Measurements from ENCODE around the gene SLC15A4. TPM values are rescaled to one million over a fixed set of nuclear protein-coding genes. Genes with fewer than 3 reads are reported as not detected.

Gene SLC15A4
- total RNA-seq, 2 experiments from 2014 or later: 23.5 to 24.5 TPM

- no peak for DNase-seq
- CTCF ChIA-PET: no interaction called here
- Mint-ChIP-seq H3K27ac (peak overlapping the region; percentile 49), H3K36me3 (ENCODE audit: low read depth) (peaks cover 41% of the 10 kb centered on the region), H3K9me3 (no peaks in the 10 kb centered on the region), H3K27me3 (no peaks in the 10 kb centered on the region), H3K4me1 (peaks cover 29% of the 10 kb centered on the region), H3K4me3 (no peak overlapping the region)
- POLR2A ChIA-PET: interaction anchor here (1.5 kb wide), 1 partner anchor 36 kb away, joined by 3 read pairs; no protein-coding TSS in a partner anchor
Observed at GRCh38 chr12:128791395-128792322, 32.1 kb downstream of the SLC15A4 start.

DNA sequence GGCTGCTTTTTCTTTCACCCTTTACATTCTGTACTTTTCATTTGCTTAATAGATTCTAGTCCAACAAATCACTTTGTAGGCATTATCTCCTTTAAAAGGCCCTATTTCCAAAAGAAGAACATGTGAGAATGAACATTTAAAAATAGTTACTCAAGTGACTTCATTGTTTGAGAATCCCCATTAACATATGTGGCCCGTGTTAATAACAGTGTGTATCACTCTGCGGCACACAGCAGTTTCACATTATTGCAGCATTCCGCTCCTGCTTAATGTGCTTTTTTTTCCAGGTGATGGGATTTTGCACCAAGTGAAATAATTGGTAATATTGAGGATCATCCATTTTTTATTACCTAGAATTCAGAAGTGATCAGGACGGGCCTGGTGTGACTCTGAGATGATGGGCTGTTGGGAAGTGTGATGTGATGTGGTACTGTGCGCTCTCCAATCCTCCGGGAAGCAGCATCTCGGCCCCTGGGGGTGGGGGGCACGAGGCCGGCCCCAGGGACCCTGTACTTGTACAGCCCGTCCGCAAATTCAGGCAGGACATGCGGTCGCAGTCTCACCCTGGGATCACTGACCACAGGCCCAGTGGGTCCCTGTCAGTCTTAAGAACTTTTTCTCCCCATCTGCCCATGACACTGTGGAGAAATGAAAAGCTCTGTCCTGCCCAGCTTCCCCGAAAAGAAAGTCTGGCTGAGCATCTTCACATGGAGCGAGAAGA lies 32.9 kb downstream of the SLC15A4 start:
- no peaks in the 10 kb centered on the region for H3K9me3 Mint-ChIP-seq
- DNase-seq: no peak
- POLR2A ChIA-PET: interaction anchor here (1.0 to 1.5 kb wide), 2 partner anchors 34 to 37 kb away, joined by 3 read pairs; no protein-coding TSS in a partner anchor
- H3K27me3 Mint-ChIP-seq: no peaks in the 10 kb centered on the region
- H3K36me3 Mint-ChIP-seq (ENCODE audit: low read depth): peaks cover 35% of the 10 kb centered on the region
- CTCF ChIA-PET: no interaction called here
- H3K4me1 Mint-ChIP-seq: peaks cover 25% of the 10 kb centered on the region
- no peak overlapping the region for H3K4me3 Mint-ChIP-seq
- no peak overlapping the region for H3K27ac Mint-ChIP-seq

GRCh38 chr12:128790221-128790620 lies 33.5 kb downstream of the SLC15A4 start:
- no peaks in the 10 kb centered on the region for H3K9me3 Mint-ChIP-seq
- H3K4me1 Mint-ChIP-seq: peaks cover 21% of the 10 kb centered on the region
- H3K27me3 Mint-ChIP-seq: no peaks in the 10 kb centered on the region
- no peak overlapping the region for H3K27ac Mint-ChIP-seq
- DNase-seq: no peak
- ChIA-PET POLR2A (interaction anchor here (1.0 kb wide), 1 partner anchor 34 kb away, joined by 3 read pairs; no protein-coding TSS in a partner anchor), CTCF (no interaction called here)
- H3K4me3 Mint-ChIP-seq: no peak overlapping the region
- H3K36me3 Mint-ChIP-seq (ENCODE audit: low read depth): peaks cover 31% of the 10 kb centered on the region

DNA sequence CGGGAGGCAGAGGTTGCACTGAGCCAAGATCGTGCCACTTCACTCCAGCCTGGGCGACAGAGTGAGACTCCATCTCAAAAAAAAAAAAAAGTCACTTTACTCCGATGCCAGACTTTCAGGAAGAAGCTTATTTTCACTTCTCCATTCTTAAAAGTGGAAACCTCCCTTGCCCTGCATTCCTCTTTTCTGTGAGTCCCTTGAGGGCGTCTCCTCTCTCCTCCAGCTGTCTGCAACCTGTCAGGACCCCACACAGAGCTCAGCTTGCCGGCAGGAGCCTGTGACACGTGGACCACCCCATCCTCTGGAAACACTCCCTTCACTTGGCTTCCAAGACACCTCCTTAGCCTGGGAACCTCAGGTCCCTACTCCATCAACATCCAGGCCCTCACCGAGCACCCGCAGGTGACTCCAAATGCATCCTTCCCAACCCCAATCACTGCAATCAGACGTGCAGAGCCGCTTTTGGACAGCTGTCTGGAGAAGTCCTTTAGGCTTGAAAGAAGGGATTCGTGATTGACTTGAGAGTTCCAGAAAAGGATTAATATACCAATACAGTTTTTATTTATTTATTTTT lies 34.3 kb downstream of the SLC15A4 start:
- Mint-ChIP-seq H3K4me3 (no peak overlapping the region), H3K27me3 (no peaks in the 10 kb centered on the region), H3K9me3 (no peaks in the 10 kb centered on the region), H3K27ac (no peak overlapping the region), H3K36me3 (ENCODE audit: low read depth) (peaks cover 24% of the 10 kb centered on the region), H3K4me1 (peaks cover 14% of the 10 kb centered on the region)
- POLR2A ChIA-PET: no interaction called here
- no peak for DNase-seq
- CTCF ChIA-PET: no interaction called here

GRCh38 chr12:128787827-128788226 lies 35.9 kb downstream of the SLC15A4 start:
- H3K4me3 Mint-ChIP-seq: no peak overlapping the region
- H3K36me3 Mint-ChIP-seq (ENCODE audit: low read depth): peaks cover 10% of the 10 kb centered on the region
- H3K27me3 Mint-ChIP-seq: no peaks in the 10 kb centered on the region
- H3K27ac Mint-ChIP-seq: no peak overlapping the region
- ChIA-PET POLR2A (no interaction called here), CTCF (no interaction called here)
- H3K9me3 Mint-ChIP-seq: no peaks in the 10 kb centered on the region
- peaks cover 17% of the 10 kb centered on the region for H3K4me1 Mint-ChIP-seq
- DNase-seq: no peak

GRCh38 chr12:128786741-128787391 lies 36.9 kb downstream of the SLC15A4 start:
- Mint-ChIP-seq H3K4me1 (peaks cover 11% of the 10 kb centered on the region), H3K9me3 (no peaks in the 10 kb centered on the region), H3K27me3 (no peaks in the 10 kb centered on the region), H3K4me3 (no peak overlapping the region), H3K27ac (no peak overlapping the region), H3K36me3 (ENCODE audit: low read depth) (no peaks in the 10 kb centered on the region)
- DNase-seq: no peak
- POLR2A ChIA-PET: no interaction called here
- CTCF ChIA-PET: no interaction called here

DNA sequence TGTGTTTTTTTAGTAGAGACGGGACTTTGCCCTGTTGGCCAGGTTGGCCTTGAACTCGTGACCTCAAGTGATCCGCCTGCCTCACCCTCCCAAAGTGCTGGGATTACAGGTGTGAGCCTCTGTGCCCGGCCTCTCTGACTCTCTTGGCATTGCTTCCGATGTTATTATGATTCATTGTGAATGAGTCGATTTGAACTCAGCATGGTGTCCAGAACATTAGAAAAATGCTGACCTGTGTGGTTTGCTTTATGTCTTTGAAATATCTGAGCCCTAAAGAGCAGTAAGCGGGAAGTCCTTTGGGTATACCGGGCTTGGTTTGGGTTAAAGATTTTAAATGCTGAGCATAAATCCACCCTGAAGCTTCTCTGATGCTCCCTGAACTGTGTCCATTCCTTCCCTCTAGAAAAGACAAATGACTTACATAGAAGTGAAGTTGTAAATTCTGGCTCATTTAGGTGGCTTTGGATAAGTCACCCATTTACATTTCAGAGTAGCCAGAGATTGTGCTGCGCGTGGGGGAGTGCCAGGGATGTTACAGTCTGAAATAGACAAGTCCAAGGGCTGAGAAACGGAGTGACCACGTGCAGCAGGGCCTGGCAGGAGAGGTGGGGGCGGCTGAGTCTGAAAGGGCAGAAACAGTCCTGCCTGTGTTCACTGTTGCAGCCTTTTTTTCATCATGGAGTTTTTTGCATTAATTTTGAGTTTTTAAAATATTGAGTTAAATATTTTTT lies 39.6 kb downstream of the SLC15A4 start:
- H3K4me1 Mint-ChIP-seq: peaks cover 9% of the 10 kb centered on the region
- no peaks in the 10 kb centered on the region for H3K36me3 Mint-ChIP-seq (ENCODE audit: low read depth)
- no peak for DNase-seq
- ChIA-PET POLR2A (interaction anchor here (1.3 kb wide), 1 partner anchor 40 kb away, joined by 6 read pairs; the partner anchor contains the start of gene SLC15A4), CTCF (interaction anchor here (1.1 to 1.5 kb wide), 2 partner anchors 11 to 26 kb away, joined by 3 to 5 read pairs; no protein-coding TSS in a partner anchor)
- H3K4me3 Mint-ChIP-seq: no peak overlapping the region
- no peaks in the 10 kb centered on the region for H3K27me3 Mint-ChIP-seq
- H3K27ac Mint-ChIP-seq: no peak overlapping the region
- no peaks in the 10 kb centered on the region for H3K9me3 Mint-ChIP-seq

DNA sequence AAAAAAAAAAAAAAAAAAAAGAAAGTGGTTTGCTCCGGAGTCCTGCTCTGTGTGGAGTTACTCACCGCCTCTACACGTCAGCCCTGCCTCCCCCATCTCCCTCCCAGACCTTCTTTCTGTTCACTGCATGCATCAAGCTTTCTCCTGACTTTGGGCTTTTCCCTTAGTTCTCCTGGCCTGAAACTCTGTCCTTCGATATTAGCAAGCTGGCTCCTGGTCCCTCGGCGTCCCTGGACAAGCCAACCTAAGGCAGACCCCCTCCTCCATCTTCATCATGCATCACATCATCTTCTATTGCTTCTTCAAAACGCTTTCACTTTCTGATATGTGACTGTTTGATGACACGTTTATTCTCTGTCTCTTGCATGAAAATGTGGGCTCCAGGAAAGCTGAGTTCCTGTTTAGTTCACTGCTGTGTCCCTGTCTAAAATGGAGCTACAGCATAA lies 40.6 kb downstream of the SLC15A4 start:
- H3K4me1 Mint-ChIP-seq: peaks cover 9% of the 10 kb centered on the region

GRCh38 chr12:128779901-128780300 lies 43.9 kb downstream of the SLC15A4 start:
- no peak overlapping the region for H3K27ac Mint-ChIP-seq
- H3K36me3 Mint-ChIP-seq (ENCODE audit: low read depth): no peaks in the 10 kb centered on the region
- no peaks in the 10 kb centered on the region for H3K9me3 Mint-ChIP-seq
- H3K4me3 Mint-ChIP-seq: no peak overlapping the region
- H3K4me1 Mint-ChIP-seq: peaks cover 9% of the 10 kb centered on the region
- CTCF ChIA-PET: no interaction called here
- DNase-seq: no peak
- POLR2A ChIA-PET: no interaction called here
- H3K27me3 Mint-ChIP-seq: no peaks in the 10 kb centered on the region

More for the DNA sequence above, 40.6 kb downstream of the SLC15A4 start:
- H3K9me3 Mint-ChIP-seq: no peaks in the 10 kb centered on the region
- H3K4me3 Mint-ChIP-seq: peak overlapping the region; percentile 56
- DNase-seq: no peak
- POLR2A ChIA-PET: interaction anchor here (1.3 kb wide), 1 partner anchor 41 kb away, joined by 6 read pairs; the partner anchor contains the start of gene SLC15A4
- CTCF ChIA-PET: interaction anchor here (0.6 to 1.9 kb wide), 7 partner anchors 10 to 1252 kb away, joined by 3 to 9 read pairs (median 5); no protein-coding TSS in a partner anchor
- H3K36me3 Mint-ChIP-seq (ENCODE audit: low read depth): no peaks in the 10 kb centered on the region
- H3K27me3 Mint-ChIP-seq: no peaks in the 10 kb centered on the region
- peak overlapping the region; percentile 12 for H3K27ac Mint-ChIP-seq

DNA sequence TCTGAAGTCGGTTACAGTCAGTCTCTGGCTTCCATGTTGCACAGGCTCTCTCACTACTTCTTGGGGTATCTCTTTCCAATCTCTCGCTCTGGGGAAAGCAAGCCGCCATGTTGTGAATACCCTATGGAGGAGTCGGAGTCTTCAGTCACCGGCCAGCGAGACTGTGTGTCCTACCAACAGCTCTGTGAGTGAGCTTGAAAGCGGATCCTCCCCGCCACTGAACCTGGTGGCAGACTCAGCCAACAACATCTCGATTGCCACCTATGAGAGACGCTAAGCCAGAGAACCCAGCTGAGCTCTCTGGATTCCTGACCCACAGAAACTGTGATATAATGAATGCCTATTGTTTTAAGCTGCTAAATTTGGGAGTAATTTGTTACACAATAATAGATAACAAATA lies 51.5 kb downstream of the SLC15A4 start:
- Mint-ChIP-seq H3K27me3 (no peaks in the 10 kb centered on the region), H3K4me1 (no peaks in the 10 kb centered on the region), H3K27ac (no peak overlapping the region), H3K36me3 (ENCODE audit: low read depth) (no peaks in the 10 kb centered on the region), H3K9me3 (no peaks in the 10 kb centered on the region), H3K4me3 (no peak overlapping the region)
- no peak for DNase-seq
- ChIA-PET POLR2A (no interaction called here), CTCF (interaction anchor here (1.4 kb wide), 1 partner anchor 11 kb away, joined by 3 read pairs; no protein-coding TSS in a partner anchor)

- Mint-ChIP-seq H3K4me1 (no peaks in the 10 kb centered on the region), H3K4me3 (no peak overlapping the region), H3K27me3 (no peaks in the 10 kb centered on the region), H3K9me3 (no peaks in the 10 kb centered on the region), H3K36me3 (ENCODE audit: low read depth) (no peaks in the 10 kb centered on the region), H3K27ac (no peak overlapping the region)
- no peak for DNase-seq
- ChIA-PET POLR2A (no interaction called here), CTCF (no interaction called here)
Observed at GRCh38 chr12:128771681-128772080, 52.1 kb downstream of the SLC15A4 start.

DNA sequence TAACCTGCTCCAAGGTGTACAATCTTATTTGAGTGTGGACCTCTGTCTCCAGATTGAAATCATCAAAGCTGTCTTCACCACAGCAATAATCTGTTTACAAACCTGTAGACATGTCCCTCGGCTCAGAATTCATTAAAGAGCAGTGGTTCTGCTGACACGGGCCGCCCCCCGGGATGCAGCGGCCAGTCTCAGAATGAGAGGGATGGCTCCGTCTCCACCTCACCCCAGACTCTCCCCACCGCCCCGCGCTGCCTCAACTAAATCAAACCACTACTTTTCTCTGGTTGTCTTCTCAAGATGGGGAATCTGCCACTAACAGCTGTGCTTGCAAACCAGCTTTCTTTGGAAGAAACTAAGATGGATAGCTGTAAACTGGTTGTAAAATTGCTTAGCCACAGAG lies 56.2 kb downstream of the SLC15A4 start:
- H3K4me1 Mint-ChIP-seq: no peaks in the 10 kb centered on the region
- ChIA-PET POLR2A (no interaction called here), CTCF (no interaction called here)
- H3K27ac Mint-ChIP-seq: no peak overlapping the region
- H3K27me3 Mint-ChIP-seq: no peaks in the 10 kb centered on the region
- no peaks in the 10 kb centered on the region for H3K36me3 Mint-ChIP-seq (ENCODE audit: low read depth)
- H3K4me3 Mint-ChIP-seq: no peak overlapping the region
- H3K9me3 Mint-ChIP-seq: no peaks in the 10 kb centered on the region
- DNase-seq: no peak
